SKM-1 treated with dmso at 0.1 percent for 144 hours (cell line): ENCODE results near the gene TMEM100.
A peak's percentile ranks its signal among the peaks of the same experiment; 100 is the strongest.

ENCODE experiments used
- DNase-seq: peaks from one replicate; lab custom pipeline; 2025; ENCODE audit not compliant: unreplicated experiment; lab: John Stamatoyannopoulos, UW

Gene TMEM100

GRCh38 chr17:55722742-55723487 is at the start of gene TMEM100:
Gene TMEM100 (minus strand): TSS chr17:55722864. CDS start chr17:55721070, 1,794 bp downstream.
- no peak for DNase-seq

- DNase-seq: no peak
Measured at GRCh38 chr17:55772086-55772485, 49.4 kb upstream of the TMEM100 start.

GRCh38 chr17:55770196-55770870 is 47.7 kb upstream of the TMEM100 start:
- DNase-seq: peak; percentile 39

- DNase-seq: no peak
Measured at GRCh38 chr17:55769625-55770000, 46.9 kb upstream of the TMEM100 start.

GRCh38 chr17:55768936-55769624 is 46.4 kb upstream of the TMEM100 start:
- DNase-seq: no peak

GRCh38 chr17:55765472-55765871 is 42.8 kb upstream of the TMEM100 start:
- DNase-seq: no peak

- no peak for DNase-seq
Measured at GRCh38 chr17:55764610-55765009, 41.9 kb upstream of the TMEM100 start.

GRCh38 chr17:55763856-55764255 is 41.2 kb upstream of the TMEM100 start:
- DNase-seq: peak; percentile 82

- no peak for DNase-seq
Measured at GRCh38 chr17:55762086-55762858, 39.6 kb upstream of the TMEM100 start.

GRCh38 chr17:55760643-55761355 is 38.1 kb upstream of the TMEM100 start:
- DNase-seq: peak; percentile 64

- DNase-seq: no peak
Measured at GRCh38 chr17:55758171-55758570, 35.5 kb upstream of the TMEM100 start.

GRCh38 chr17:55757659-55758058 is 35.0 kb upstream of the TMEM100 start:
- no peak for DNase-seq

- DNase-seq: no peak
Measured at GRCh38 chr17:55756689-55757088, 34.0 kb upstream of the TMEM100 start.

- no peak for DNase-seq
Measured at GRCh38 chr17:55751720-55752250, 29.1 kb upstream of the TMEM100 start.

- DNase-seq: peak; percentile 91
Measured at GRCh38 chr17:55750750-55751657, 28.3 kb upstream of the TMEM100 start, which contains the start of gene PCTP. Gene PCTP (plus strand): TSS chr17:55751051. CDS start chr17:55751104, 53 bp downstream.

GRCh38 chr17:55749985-55750384 is 27.3 kb upstream of the TMEM100 start:
- no peak for DNase-seq

- no peak for DNase-seq
Measured at GRCh38 chr17:55748841-55749240, 26.2 kb upstream of the TMEM100 start.

GRCh38 chr17:55747209-55747608 is 24.5 kb upstream of the TMEM100 start:
- DNase-seq: no peak

- DNase-seq: no peak
Measured at GRCh38 chr17:55746466-55746865, 23.8 kb upstream of the TMEM100 start.
